Trophoblast cell (in vitro differentiated cells and primary cell): ENCODE results near the gene TMPRSS11F.

Experiments used
- DNase-seq, 2 donors: peaks; one replicate each; pipeline ENCODE4 v3.0.0-alpha.2; 2016
- H2AFZ ChIP-seq: 2 replicates; pipeline ENCODE4 v1.6.1; 2013; ENCODE audit warnings: low read length, moderate library complexity, mild to moderate bottlenecking; ENCODE audit not compliant: insufficient read depth, poor library complexity
- H2AK5ac ChIP-seq: 2 replicates; pipeline ENCODE4 v1.6.1; 2013; ENCODE audit warnings: mild to moderate bottlenecking, low read length
- H2BK120ac ChIP-seq: 2 replicates; pipeline ENCODE4 v1.6.1; 2013; ENCODE audit warnings: low read length, mild to moderate bottlenecking, moderate library complexity; ENCODE audit not compliant: insufficient read depth, poor library complexity
- H2BK12ac ChIP-seq: 2 replicates; pipeline ENCODE4 v1.6.1; 2013; ENCODE audit warnings: mild to moderate bottlenecking, low read length, moderate library complexity
- H2BK5ac ChIP-seq: 2 replicates; pipeline ENCODE4 v1.6.1; 2013; ENCODE audit warnings: low read length, low read depth, moderate library complexity, mild to moderate bottlenecking; ENCODE audit not compliant: poor library complexity
- H3K14ac ChIP-seq: 2 replicates; pipeline ENCODE4 v1.6.1; 2013; ENCODE audit warnings: mild to moderate bottlenecking, low read length
- H3K18ac ChIP-seq: 2 replicates; pipeline ENCODE4 v1.6.1; 2013; ENCODE audit warnings: mild to moderate bottlenecking, low read length
- H3K23ac ChIP-seq: 2 replicates; pipeline ENCODE4 v1.6.1; 2013; ENCODE audit warnings: low read length
- H3K27ac ChIP-seq: 2 replicates; pipeline ENCODE4 v1.5.1; 2013; ENCODE audit warnings: low read depth, mild to moderate bottlenecking, inconsistent platforms, low read length, moderate library complexity
- H3K27me3 ChIP-seq: 2 replicates; pipeline ENCODE4 v1.6.1; 2013; ENCODE audit warnings: inconsistent platforms, mild to moderate bottlenecking, low read length, moderate library complexity; ENCODE audit not compliant: insufficient read depth
- H3K36me3 ChIP-seq, 2 experiments: 1 replicate in 1 of 2; 2 replicates in 1 of 2; pipeline ENCODE4 v1.6.1; 2013; ENCODE audit warnings: low read length in 2 of 2, mild to moderate bottlenecking in 2 of 2, moderate library complexity in 1 of 2; ENCODE audit not compliant: insufficient read depth in 2 of 2, control insufficient read depth in 1 of 2
- H3K4ac ChIP-seq: 2 replicates; pipeline ENCODE4 v1.6.1; 2013; ENCODE audit warnings: low read depth, mild to moderate bottlenecking, low read length, moderate library complexity
- H3K4me1 ChIP-seq, 2 experiments: 1 replicate in 1 of 2; 2 replicates in 1 of 2; pipeline ENCODE4 v1.6.1; 2013; ENCODE audit warnings: low read length in 2 of 2, mild to moderate bottlenecking in 2 of 2, moderate library complexity in 1 of 2; ENCODE audit not compliant: insufficient read depth in 2 of 2, control insufficient read depth in 1 of 2
- H3K4me2 ChIP-seq: 2 replicates; pipeline ENCODE4 v1.6.1; 2013; ENCODE audit warnings: inconsistent platforms, mild to moderate bottlenecking, low read length, moderate library complexity
- H3K4me3 ChIP-seq: 2 replicates; pipeline ENCODE4 v1.5.1; 2013; ENCODE audit warnings: mild to moderate bottlenecking, low read depth, low read length, inconsistent platforms
- H3K79me1 ChIP-seq: one replicate; pipeline ENCODE4 v1.6.1; 2013; ENCODE audit warnings: low read length
- H3K79me2 ChIP-seq: 2 replicates; pipeline ENCODE4 v1.6.1; 2013; ENCODE audit warnings: low read length, mild to moderate bottlenecking; ENCODE audit not compliant: control insufficient read depth, insufficient read depth, poor library complexity
- H3K9ac ChIP-seq: 2 replicates; pipeline ENCODE4 v1.6.1; 2013; ENCODE audit warnings: mild to moderate bottlenecking, low read length
- H3K9me3 ChIP-seq: 2 replicates; pipeline ENCODE4 v1.6.1; 2013; ENCODE audit warnings: low read depth, mild to moderate bottlenecking, control low read depth, inconsistent platforms, low read length; ENCODE audit not compliant: insufficient read depth
- H4K12ac ChIP-seq: 2 replicates; pipeline ENCODE4 v1.6.1; 2013; ENCODE audit warnings: low read depth, mild to moderate bottlenecking, low read length, moderate library complexity
- H4K8ac ChIP-seq: 2 replicates; pipeline ENCODE4 v1.6.1; 2013; ENCODE audit warnings: low read depth, mild to moderate bottlenecking, low read length, moderate library complexity
- H4K91ac ChIP-seq: one replicate; pipeline ENCODE4 v1.6.1; 2013; ENCODE audit warnings: low read depth, mild to moderate bottlenecking, low read length, moderate library complexity
- WGBS: extraction: QIAGEN DNeasy Blood & Tissue Kit; methylation state at CpG from one replicate; pipeline ENCODE4 v1.1.7; 2013; ENCODE audit warnings: missing lambda C conversion rate; ENCODE audit not compliant: insufficient read length, insufficient coverage; ENCODE audit errors: extremely low coverage; 5-methylcytosine and 5-hydroxymethylcytosine counted together

TMPRSS11F gene

GRCh38 chr4:68147079-68147478 is 17.4 kb upstream of the TMPRSS11F start:
- Histone ChIP-seq H2BK12ac (no peak overlapping the region), H3K4me3 (no peak overlapping the region), H3K18ac (no peak overlapping the region), H3K79me2 (no peaks in the 10 kb centered on the region), H2BK120ac (no peak overlapping the region), H2AK5ac (no peak overlapping the region), H3K36me3 (no peaks in the 10 kb centered on the region), H3K4ac (no peak overlapping the region), H4K8ac (no peak overlapping the region), H3K9me3 (no peaks in the 10 kb centered on the region), H3K4me2 (no peak overlapping the region), H3K27me3 (no peaks in the 10 kb centered on the region), H3K9ac (no peak overlapping the region), H2BK5ac (no peak overlapping the region), H2AFZ (no peak overlapping the region), H3K14ac (no peak overlapping the region), H3K23ac (no peak overlapping the region), H4K12ac (no peak overlapping the region), H3K4me1 (no peaks in the 10 kb centered on the region), H3K79me1 (no peaks in the 10 kb centered on the region), H3K27ac (no peak overlapping the region), H4K91ac (no peak overlapping the region)
- no CpG with 5 or more reads among the region's 1 CpG for WGBS
- DNase-seq = no peak

DNA sequence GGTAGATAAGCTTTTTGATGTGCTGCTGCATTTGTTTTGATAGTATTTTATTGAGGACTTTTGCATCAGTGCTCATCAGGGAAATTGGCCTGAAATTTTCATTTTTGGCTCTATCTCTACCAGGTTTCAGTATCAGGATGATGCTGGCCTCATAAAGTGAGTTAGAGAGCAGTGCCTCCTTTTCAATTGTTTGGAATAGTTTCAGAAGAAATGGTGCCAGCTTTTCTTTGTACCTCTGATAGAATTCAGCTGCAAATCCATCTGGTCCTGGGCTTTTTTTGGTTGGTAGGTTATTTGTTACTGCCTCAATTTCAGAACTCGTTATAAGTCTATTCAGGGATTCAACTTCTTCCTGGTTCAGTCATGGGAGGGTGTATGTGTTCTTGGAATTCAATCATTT is 15.6 kb upstream of the TMPRSS11F start:
- H3K36me3 ChIP-seq = no peaks in the 10 kb centered on the region
- H3K27me3 ChIP-seq = no peaks in the 10 kb centered on the region
- no peak overlapping the region for H3K4me3 ChIP-seq
- no peak overlapping the region for H2AK5ac ChIP-seq
- H3K4me2 ChIP-seq = no peak overlapping the region
- no peak overlapping the region for H4K91ac ChIP-seq
- H3K9ac ChIP-seq = no peak overlapping the region
- no peaks in the 10 kb centered on the region for H3K79me1 ChIP-seq
- no peak for DNase-seq
- no peaks in the 10 kb centered on the region for H3K79me2 ChIP-seq
- H4K12ac ChIP-seq = no peak overlapping the region
- no peak overlapping the region for H3K18ac ChIP-seq
- no peaks in the 10 kb centered on the region for H3K4me1 ChIP-seq
- H3K14ac ChIP-seq = no peak overlapping the region
- H2BK5ac ChIP-seq = no peak overlapping the region
- no peak overlapping the region for H2AFZ ChIP-seq
- H4K8ac ChIP-seq = no peak overlapping the region
- no CpG with 5 or more reads among the region's 1 CpG for WGBS
- H3K23ac ChIP-seq = no peak overlapping the region
- no peaks in the 10 kb centered on the region for H3K9me3 ChIP-seq
- H3K27ac ChIP-seq = no peak overlapping the region
- H2BK120ac ChIP-seq = no peak overlapping the region
- no peak overlapping the region for H3K4ac ChIP-seq
- no peak overlapping the region for H2BK12ac ChIP-seq

GRCh38 chr4:68141852-68142251 is 12.2 kb upstream of the TMPRSS11F start:
- H3K79me1 ChIP-seq = no peaks in the 10 kb centered on the region
- H2AFZ ChIP-seq = no peak overlapping the region
- no peak overlapping the region for H3K4me3 ChIP-seq
- no peak overlapping the region for H2BK120ac ChIP-seq
- DNase-seq = no peak
- no peak overlapping the region for H3K14ac ChIP-seq
- no peaks in the 10 kb centered on the region for H3K36me3 ChIP-seq
- no peak overlapping the region for H3K23ac ChIP-seq
- H3K9ac ChIP-seq = no peak overlapping the region
- H2BK12ac ChIP-seq = no peak overlapping the region
- no peak overlapping the region for H2BK5ac ChIP-seq
- no CpG with 5 or more reads among the region's 1 CpG for WGBS
- H4K91ac ChIP-seq = no peak overlapping the region
- H4K8ac ChIP-seq = no peak overlapping the region
- H3K4me2 ChIP-seq = no peak overlapping the region
- no peak overlapping the region for H4K12ac ChIP-seq
- no peaks in the 10 kb centered on the region for H3K4me1 ChIP-seq
- H3K18ac ChIP-seq = no peak overlapping the region
- no peaks in the 10 kb centered on the region for H3K9me3 ChIP-seq
- H3K79me2 ChIP-seq = no peaks in the 10 kb centered on the region
- H3K4ac ChIP-seq = no peak overlapping the region
- no peaks in the 10 kb centered on the region for H3K27me3 ChIP-seq
- H2AK5ac ChIP-seq = no peak overlapping the region
- no peak overlapping the region for H3K27ac ChIP-seq

DNA sequence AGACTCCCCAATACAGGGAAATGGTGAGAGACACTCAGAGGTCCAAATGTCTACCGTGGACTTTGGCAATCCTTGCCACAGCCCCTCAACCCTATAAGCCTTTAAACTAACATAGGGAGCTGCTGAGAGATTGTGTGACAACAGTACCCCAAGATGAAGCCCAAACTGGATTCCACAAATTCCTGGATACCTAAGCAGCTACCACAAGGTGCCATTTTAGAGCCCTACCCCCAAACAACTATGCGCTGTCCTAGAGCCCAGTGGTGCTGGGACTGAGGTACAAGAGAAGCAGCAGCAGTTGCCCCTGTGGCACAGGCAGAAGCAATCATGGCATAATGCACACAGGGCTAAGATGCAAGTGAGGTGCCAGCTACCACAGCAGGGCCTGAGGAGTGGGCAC is 2.7 kb upstream of the TMPRSS11F start:
- Histone ChIP-seq H2BK12ac (no peak overlapping the region), H2AFZ (no peak overlapping the region), H3K9me3 (peaks cover 2% of the 10 kb centered on the region), H3K9ac (no peak overlapping the region), H3K4ac (no peak overlapping the region), H2AK5ac (no peak overlapping the region), H3K27me3 (no peaks in the 10 kb centered on the region), H4K12ac (no peak overlapping the region), H3K79me2 (no peaks in the 10 kb centered on the region), H3K4me2 (no peak overlapping the region), H2BK5ac (no peak overlapping the region), H3K79me1 (no peaks in the 10 kb centered on the region), H3K14ac (no peak overlapping the region), H3K4me1 (peaks cover 0 to 4% of the 10 kb centered on the region in 2 experiments), H3K18ac (no peak overlapping the region), H3K27ac (no peak overlapping the region), H4K91ac (no peak overlapping the region), H2BK120ac (no peak overlapping the region), H3K23ac (no peak overlapping the region), H3K36me3 (no peaks in the 10 kb centered on the region), H3K4me3 (no peak overlapping the region), H4K8ac (no peak overlapping the region)
- no CpG with 5 or more reads among the region's 2 CpGs for WGBS
- no peak for DNase-seq
